HG03064 (cell line): ENCODE measurements around the gene BNC1.
"Not testable (repeated sequence)": the region's sequence is repeated elsewhere in the genome, so short reads cannot be mapped to it uniquely, and the experiment has no call there.

Experiments
- ATAC-seq: cut with Tn5 transposase; IDR thresholded peaks from one replicate; pipeline ENCODE4 v1.9.1; 2021; ENCODE audit warnings: low read depth; ENCODE audit not compliant: unreplicated experiment

BNC1 gene

DNA sequence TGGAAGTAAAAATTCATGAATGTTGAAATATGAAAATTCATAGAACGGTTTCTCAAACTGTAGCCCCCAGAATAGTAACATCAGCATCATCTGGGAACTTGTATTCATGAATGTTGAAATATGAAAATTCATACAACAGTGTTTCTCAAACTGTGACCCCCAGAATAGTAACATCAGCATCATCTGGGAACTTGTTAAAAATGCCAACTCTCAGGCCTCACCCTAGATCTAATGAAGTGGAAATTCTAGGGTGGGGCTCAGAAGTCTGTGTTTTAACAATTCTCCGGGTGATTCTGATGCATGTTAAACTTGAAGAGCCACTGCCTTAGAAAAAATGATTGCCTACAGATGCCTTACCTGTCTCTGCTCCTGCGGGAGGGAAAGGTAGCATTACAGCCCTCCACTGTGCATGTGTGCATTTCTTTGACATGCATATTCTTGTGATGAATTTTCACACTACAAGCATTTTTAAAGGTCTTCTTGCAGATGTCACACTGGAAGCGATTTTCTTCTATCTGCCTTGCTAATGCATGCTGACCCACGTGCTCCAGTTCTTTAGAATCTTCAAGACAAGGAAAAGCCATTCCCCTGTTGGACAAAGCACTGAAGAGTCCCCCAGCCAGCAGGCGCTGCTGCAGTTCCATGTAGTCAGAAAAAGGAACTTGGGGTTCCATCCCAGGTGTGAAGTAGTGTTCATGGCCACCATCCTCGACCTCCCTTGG is 21.7 kb downstream of the BNC1 start:
- ATAC-seq: no peak

DNA sequence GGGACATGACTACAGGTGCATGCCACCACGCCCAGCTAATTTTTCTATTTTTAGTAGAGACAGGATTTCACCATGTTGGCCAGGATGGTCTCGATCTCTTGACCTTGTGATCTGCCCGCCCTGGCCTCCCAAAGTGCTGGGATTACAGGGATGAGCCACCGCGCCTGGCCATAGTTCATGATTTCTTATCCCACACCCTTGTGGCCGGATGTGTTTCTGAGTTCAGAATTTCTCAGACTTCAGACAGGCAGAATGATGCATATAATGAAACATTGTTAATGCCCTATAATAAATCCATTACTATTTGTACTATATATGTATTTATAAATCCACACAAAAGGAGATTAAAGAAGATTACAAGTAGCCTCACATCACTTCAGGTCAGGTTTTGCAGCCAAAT is 22.3 kb downstream of the BNC1 start:
- not testable (repeated sequence) for ATAC-seq

DNA sequence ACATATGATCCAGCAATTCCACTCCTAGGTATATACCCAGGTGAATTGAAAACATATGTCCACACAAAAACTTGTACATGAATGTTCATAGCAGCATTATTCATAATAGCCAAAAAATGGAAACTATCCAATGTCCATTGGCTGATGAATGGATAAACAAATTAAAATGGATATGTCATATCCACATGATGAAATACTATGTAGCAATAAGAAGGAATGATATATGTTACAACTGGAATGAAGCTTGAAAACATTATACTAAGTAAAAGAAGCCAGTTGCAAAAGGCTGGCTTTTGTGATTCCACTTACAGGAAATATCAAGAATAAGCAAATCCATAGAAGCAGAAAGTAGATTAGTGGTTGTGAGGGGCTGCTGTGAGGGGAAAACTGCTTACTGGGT is 33.7 kb downstream of the BNC1 start:
- ATAC-seq: no peak

DNA sequence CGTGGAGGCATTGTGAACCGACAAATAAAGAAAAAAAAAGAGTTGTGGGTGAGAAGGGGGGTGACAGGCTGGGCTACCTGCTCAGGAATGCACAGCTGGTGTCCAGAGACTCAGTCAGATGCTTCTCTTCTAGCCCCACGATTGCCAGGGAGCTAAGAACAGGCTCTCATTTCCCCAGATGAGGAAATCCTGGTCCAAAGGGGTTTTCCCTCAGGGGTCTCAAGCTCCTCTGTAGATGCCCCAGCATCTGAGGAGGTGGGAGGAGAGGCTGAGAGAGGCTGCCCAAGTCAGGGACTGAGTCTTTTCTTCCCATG is 35.5 kb downstream of the BNC1 start:
- no peak for ATAC-seq

DNA sequence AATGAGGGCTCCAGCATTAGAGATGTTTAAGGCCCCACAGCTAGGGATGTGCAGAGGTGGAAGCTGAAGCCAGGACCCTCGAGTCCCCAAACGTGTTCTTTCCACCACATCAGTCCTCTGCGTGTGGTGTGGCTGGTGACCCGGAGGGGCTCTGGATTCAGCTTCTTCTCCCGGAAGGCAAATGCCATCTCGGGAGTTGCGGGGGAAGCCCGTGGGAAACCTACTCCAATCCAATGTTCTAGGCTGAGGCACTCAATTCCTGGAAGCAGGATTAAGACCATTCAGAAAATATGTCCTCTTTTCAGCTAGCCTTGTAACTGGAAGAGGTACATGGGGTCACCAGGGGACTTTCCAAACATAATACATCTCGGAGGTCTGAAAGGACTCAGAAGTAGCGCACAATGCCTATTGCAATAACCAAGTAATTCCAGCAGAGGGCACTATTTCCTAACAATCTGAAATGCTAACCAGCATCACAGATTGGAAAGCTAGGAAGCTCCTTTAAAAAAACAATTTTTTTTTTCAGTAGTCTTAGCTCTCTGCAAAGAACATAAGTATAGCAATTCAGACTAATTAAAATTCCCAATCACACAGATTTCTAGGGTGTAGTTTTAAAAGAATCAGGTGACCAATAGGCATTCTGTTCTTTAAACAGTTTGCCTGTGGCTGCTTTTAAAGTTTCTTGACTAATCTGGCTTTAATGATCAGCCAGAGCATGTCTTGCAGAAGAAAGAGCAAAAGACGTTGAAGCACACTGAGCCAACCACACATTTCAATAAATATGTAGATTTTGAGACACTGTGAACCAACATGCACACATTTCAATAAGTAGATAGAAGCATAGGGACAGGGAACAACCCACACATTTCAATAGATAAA is 36.1 kb downstream of the BNC1 start:
- no peak for ATAC-seq

DNA sequence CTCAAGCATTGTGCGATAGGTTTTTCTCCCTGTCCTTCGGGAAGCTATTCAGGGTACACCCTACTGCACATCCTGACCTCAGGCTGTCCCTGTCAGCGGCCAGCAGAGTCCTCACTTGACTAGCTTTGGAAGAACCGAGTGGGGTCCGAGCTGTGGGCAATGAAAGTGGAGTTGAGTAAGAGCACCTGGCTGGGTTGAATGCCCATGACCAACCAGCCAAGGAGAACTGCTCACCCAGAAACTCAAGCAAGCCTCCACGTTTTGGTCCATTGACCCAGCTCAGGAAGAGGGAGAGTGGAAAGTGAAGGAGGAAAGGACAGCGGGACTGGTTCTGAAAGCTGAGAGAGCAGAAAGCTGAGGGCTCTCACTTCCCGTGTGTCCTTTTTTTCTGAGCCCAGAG is 40.8 kb downstream of the BNC1 start:
- ATAC-seq: no peak

DNA sequence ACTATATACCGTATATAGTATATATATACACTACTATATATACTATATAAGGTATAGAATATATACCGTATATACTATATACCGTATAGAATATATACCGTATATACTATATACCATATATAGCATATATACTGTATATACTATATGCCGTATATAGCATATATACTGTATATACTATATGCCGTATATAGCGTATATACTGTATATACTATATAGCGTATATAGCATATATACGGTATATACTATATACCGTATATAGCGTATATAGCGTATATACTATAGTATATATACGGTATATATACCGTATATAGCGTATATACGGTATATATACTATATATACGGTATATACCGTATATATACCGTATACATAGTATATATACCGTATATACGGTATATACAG is 54.2 kb downstream of the BNC1 start:
- ATAC-seq: no peak

DNA sequence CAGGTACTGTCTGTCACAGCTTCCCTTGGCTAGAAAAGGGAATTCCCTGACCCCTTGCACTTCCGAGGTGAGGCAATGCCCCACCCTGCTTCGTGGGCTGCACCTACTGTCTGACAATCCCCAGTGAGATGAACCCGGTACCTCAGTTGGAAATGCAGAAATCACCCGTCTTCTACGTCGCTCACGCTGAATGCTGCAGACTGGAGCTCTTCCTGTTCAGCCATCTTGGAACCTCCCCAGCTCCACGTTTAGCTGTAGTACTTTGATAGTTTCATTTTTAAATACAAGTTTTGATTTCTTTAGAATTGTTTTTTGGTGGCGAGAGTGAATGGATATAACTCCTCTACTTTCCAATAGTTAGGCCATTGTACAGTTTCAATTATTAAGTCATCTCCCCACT is 59.0 kb downstream of the BNC1 start:
- no peak for ATAC-seq

DNA sequence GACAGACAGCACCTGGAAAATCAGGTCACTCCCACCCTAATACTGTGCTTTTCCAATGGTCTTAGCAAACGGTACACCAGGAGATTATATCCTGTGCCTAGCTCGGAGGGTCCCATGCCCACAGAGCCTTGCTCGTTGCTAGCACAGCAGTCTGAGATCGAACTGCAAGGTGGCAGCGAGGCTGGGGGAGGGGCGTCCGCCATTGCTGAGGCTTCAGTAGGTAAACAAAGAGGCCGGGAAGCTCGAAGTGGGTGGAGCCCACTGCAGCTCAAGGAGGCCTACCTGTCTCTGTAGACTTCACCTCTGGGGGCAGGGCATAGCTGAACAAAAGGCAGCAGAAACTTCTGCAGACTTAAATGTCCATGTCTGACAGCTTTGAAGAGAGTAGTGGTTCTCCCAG is 62.7 kb downstream of the BNC1 start:
- not testable (repeated sequence) for ATAC-seq

DNA sequence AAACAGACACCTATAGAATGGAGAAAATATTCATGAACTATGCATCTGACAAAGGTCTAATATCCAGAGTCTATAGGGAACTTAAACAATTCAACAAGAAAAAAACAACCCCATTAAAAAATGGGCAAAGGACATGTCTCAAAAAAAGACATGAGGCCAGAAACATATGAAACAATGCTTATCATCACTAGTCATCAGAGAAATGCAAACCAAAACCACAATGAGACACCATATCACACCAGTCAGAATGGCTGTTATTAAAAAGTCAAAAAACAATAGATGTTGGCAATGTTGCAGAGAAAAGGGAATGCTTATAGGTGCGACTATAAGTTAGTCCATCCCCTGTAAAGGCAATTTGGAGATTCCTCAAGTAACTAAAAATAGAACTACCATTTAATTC is 65.4 kb downstream of the BNC1 start:
- no peak for ATAC-seq

DNA sequence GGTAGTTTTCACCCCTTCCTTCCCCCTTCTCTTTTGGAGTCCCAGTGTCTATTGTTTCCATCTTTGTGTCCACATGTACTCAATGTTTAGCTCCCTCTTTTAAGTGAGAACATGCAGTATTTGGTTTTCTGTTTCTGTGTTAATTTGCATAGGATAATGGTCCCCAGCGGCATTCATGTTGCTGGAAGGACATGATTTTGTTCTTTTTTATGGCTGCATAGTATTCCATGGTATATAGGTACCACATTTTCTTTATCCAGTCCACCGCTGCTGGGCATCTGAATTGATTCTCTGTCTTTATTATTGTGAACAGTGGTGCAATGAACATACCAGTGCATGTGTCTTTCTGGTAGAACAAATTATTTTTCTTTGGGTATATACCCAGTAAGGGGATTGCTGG is 69.2 kb downstream of the BNC1 start:
- ATAC-seq: no peak

DNA sequence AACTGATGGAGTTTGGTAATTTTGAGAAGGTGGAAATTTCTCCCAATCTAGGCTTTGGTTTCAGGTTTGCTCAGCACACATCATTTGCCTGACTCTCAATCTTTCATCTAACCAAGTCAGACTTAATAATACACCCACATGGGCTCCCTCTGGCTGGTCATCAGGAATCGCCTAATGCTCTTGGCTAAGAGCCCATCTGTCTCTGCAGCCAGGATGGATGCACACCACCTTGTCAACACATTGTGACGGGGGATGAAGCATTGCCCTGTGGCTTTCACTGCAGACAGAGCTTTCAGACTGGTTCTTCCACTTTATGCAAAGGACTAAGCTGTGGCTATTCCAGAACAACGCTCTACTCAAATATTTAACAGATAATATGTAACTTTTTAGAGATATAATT is 73.8 kb downstream of the BNC1 start:
- ATAC-seq: no peak

DNA sequence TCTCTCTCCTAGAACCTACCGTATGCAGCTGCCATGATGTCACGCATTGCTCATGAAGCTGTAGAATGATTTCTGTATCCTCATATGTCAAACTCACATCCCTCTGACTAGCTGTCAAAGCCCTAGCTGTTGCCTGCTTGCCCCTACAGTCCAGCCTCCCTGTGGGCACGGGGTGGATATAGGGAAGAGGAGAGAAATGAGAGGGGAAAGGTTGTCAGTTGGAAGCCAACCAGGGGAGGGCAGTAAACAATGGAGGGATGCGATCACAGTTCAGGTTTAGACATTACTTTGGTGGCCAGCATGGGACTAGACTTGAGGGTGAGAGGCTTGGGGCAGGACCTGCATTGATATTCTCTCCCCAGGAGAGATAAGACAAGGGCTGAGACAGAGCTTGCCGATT is 75.1 kb downstream of the BNC1 start:
- ATAC-seq: no peak

DNA sequence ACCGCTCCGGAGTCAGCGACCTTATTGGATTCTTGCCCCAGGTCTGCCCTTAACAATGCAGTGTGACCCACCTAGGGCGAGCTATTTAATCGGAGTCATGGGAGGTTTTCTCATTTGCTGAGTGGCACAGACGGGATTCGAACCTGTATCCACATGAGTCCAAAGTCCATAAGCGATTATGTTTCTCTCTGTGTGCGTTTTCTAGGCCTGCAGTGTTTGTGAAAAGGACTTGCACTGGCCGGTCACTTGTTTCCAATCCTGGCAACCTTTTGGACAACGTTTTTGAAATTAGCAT is 76.2 kb downstream of the BNC1 start:
- ATAC-seq: no peak

DNA sequence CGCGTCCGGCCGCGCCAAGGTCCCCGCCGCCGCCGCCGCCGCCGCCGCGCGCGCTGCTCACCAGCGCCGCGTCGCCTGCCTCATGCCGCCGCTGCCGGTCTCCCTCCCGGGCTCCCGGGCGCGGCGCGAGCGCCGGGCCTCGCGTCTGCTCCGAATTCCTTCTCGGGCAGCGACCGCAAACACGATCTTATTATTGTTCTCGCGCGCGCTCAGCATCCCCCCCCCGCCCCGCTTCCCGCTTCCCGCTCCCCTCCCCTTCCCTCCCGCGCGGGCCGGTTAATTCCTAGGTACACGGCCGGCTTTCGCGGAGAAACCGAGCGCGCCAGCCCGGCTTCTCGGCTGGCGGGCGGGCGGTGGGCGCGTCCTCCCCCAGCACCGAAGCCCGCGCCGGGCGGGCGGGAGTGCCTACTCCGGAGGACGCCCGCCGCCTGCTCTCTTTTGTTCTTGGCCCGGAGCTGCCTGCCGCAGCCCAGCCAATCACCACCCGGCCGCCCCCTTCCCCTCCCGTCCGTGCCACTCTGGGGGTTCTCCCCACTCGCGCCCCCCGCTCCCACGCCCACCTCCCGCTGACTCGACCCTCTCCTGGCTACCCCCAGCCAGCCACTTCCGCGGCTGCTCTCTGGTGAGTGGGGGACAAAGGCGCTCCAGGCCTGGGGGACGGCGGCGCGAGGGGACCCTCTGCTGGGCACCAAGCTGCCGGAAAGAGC is 76.7 kb downstream of the BNC1 start, which contains the start of gene HDGFL3:
HDGFL3 (minus strand) TSS at position 164 of the 707 bp plus-strand sequence. CDS start 409 bp downstream, outside the sequence.
- ATAC-seq: no peak

DNA sequence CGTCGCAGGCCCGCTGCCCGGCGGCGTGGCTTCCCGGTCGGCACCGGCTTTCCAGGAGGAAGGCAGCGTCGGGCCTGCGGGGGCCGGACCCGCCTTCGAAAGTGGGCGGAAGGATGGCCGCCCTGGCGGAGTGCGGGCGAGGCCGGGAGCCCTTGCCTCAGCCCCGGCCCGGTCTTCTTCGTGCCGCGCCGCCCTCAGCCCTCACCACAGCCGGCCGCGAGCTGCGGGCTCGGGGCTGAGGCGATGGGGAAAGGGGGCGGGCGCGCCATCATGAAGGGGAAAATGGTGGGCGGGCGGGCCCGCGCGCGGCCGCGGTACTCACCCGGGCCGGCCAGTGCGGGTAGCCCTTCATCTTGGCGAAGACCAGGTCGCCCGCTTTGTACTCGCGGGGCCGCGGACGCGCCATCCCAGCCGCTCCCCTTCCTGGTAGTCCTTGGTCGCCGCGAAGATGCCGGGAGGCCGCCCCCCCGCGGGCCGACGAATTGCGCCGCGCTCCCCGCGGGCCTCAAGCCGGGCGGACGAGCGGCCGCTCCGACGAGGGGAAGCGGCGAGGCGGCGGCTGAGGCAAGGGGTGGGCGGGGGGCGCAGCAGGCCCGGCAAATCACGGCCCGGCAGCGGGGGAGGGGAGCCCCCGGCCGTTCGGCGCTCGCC is 77.3 kb downstream of the BNC1 start:
- ATAC-seq: no peak

DNA sequence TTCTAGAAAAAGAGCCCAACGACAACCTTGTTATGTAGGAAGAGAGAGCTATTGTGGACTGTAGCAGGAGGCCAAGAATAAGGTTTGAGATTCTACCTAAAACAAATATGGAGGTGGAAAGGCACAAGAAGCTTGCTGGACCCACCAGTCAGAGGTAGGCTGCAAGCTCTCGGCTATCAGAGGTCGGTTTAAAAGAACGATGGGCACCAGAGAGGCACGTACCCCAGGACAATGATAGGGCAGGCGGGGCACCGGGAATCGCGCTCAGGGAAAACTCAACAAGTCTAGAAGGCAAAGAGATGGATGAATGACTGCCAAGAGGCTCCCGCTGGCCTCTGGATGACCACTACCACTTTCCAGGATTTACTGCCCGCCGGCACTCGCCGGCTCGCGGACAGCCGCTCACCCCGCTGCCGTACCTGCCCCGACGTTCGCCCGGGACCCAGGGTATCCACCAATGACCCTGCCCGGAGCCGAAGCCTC is 77.9 kb downstream of the BNC1 start:
- ATAC-seq: no peak
